Fibroblast of pulmonary artery (primary cell): ENCODE results near the gene TCEA2.

ENCODE experiments used
- DNase-seq: peaks from one replicate; pipeline ENCODE4 v3.0.0-alpha.2; 2010; ENCODE audit warnings: low read depth
- H3K4me3 ChIP-seq: replicated peaks from 2 replicates; pipeline ENCODE4 v1.5.1; 2011; ENCODE audit warnings: low read depth, mild to moderate bottlenecking, control low read depth, low read length, moderate library complexity
- CTCF ChIP-seq: IDR thresholded peaks from 2 replicates; pipeline ENCODE4 v1.5.1; 2011; ENCODE audit warnings: mild to moderate bottlenecking, control low read depth, low read length, inconsistent platforms; ENCODE audit errors: missing control alignments

The TCEA2 gene

GRCh38 chr20:64110411-64111068 is 47.5 kb downstream of the TCEA2 start:
- no peak for DNase-seq
- no peak overlapping the region for H3K4me3 ChIP-seq
- no peak for TF ChIP-seq CTCF

GRCh38 chr20:64111841-64112641 is 49.0 kb downstream of the TCEA2 start:
- DNase-seq: no peak
- no peak overlapping the region for H3K4me3 ChIP-seq
- no peak for TF ChIP-seq CTCF

GRCh38 chr20:64112691-64113443 is 49.9 kb downstream of the TCEA2 start:
- no peak overlapping the region for H3K4me3 ChIP-seq
- no peak for DNase-seq
- TF ChIP-seq CTCF: no peak

GRCh38 chr20:64113444-64113775 is 50.4 kb downstream of the TCEA2 start:
- TF ChIP-seq CTCF: no peak
- DNase-seq: no peak
- no peak overlapping the region for H3K4me3 ChIP-seq

GRCh38 chr20:64113796-64114355 is 50.9 kb downstream of the TCEA2 start:
- no peak for DNase-seq
- no peak overlapping the region for H3K4me3 ChIP-seq
- no peak for TF ChIP-seq CTCF

GRCh38 chr20:64114356-64114971 is 51.5 kb downstream of the TCEA2 start:
- no peak overlapping the region for H3K4me3 ChIP-seq
- no peak for DNase-seq

More at GRCh38 chr20:64114356-64114971, 51.5 kb downstream of the TCEA2 start:
- TF ChIP-seq CTCF: no peak
